ENCODE measurements around the gene CMA1.

GRCh38 chr14:24513009-24513408 is 4.9 kb upstream of the CMA1 start:
- TF ChIP-seq CTCF (IDR thresholded peaks at IDR 0.05) (no peak), POLR2A (IDR thresholded peaks at IDR 0.05) (no peak)
